ENCODE measurements around the gene FZD4.
"Not testable (repeated sequence)": the region's sequence is repeated elsewhere in the genome, so short reads cannot be mapped to it uniquely, and the experiment has no call there.

FZD4 gene

GRCh38 chr11:86955361-86956120 lies at the start of gene FZD4:
Gene FZD4, minus strand, starts transcription at chr11:86955395. Its CDS starts 310 bp downstream, at chr11:86955085.
- no peak for TF ChIP-seq CTCF (IDR thresholded peaks at IDR 0.05; ENCODE audit: low read depth, low read length, missing control alignments)
- H3K4me3 ChIP-seq (replicated peaks; ENCODE audit: low read depth, low read length) = peak within 1 kb of the TSS; percentile 62
- DNase-seq (ENCODE audit: extremely low read depth, low read depth) = peak; percentile 21

DNA sequence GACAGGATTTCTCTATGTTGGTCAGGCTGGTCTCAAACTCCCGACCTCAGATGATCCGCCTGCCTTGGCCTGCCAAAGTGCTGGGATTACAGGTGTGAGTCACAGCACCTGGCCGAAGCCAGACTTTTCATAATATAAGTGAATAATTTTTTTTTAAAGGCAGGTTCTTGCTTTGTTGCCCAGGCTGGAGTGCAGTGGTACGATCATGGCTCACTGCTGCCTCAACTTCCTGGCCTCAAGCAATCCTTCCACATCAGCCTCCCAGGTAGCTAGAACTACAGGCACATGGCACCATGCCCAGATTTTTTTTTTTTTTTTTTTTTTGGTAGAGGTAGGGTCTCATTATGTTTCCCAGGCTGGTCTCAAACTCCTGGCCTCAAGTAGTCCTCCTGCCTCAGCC lies 49.1 kb upstream of the FZD4 start:
- not testable (repeated sequence) for DNase-seq (ENCODE audit: extremely low read depth, low read depth); H3K4me3 ChIP-seq (replicated peaks; ENCODE audit: low read depth, low read length)

- no peak for TF ChIP-seq CTCF (IDR thresholded peaks at IDR 0.05; ENCODE audit: low read depth, low read length, missing control alignments)
- H3K4me3 ChIP-seq (replicated peaks; ENCODE audit: low read depth, low read length) = no peak overlapping the region
- no peak for DNase-seq (ENCODE audit: extremely low read depth, low read depth)
Measured at GRCh38 chr11:87002918-87003317, 47.7 kb upstream of the FZD4 start.

DNA sequence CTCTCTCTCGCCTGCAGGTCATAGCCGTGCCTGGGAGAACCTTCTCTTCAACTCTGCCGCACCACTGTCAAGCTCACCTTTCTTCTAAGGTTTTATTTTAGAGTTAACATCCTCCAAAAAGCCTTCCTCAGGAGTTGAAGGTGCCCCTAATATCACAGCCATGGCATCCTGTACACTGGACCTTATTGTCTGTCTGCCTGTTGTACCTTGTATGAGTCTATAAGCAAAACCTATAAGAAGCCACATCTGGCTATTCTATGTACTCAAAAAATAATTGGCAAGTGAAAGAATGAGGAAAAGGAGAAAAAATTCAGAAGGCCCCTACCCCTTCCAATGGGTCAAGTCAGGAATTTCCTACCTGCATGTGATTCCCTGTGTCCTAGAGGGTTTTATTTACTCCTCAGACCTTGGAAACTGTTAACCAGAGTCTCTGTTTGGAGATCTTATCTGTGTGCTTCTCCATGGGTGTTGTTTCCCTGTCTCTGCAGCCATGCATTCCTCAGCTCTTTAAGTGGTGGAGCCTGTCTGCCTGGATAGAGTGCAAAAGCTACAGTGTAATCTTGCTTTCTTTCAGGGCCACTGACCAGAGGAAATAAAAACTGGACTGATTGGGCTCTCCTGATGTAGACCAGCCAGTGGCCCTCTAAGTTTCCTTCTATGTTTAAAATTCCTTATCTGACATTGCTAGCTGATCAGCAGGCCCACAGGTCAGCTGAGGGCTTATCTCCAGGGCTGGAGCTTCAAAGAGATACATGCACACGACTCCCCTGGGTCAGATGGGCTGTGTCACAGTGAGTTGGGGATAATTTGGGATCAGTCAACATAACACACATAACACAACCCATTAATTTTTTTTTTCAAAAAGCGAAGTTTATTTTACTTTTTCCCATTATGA lies 44.9 kb upstream of the FZD4 start:
- DNase-seq (ENCODE audit: extremely low read depth, low read depth) = no peak
- H3K4me3 ChIP-seq (replicated peaks; ENCODE audit: low read depth, low read length) = no peak overlapping the region
- TF ChIP-seq CTCF (IDR thresholded peaks at IDR 0.05; ENCODE audit: low read depth, low read length, missing control alignments) = no peak

DNA sequence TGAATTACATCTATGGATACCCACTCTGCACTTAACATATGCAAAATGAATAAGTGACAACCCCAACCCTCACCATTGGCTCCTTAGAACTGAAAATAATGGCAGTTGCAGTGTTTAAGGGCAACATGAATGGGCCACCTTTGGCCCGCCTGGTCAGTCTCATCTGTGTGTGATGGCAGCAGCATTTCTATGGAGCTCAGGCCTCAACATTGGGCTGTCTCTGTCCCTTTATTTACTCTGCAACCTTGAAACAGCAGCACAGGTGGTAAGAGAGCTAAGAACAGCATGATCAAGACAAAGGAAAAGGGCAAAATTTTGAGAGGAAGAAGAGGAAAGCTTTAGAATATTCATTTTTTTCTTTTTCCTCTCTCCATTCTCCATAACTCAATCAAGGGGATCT lies 44.2 kb upstream of the FZD4 start:
- no peak for TF ChIP-seq CTCF (IDR thresholded peaks at IDR 0.05; ENCODE audit: low read depth, low read length, missing control alignments)
- no peak overlapping the region for H3K4me3 ChIP-seq (replicated peaks; ENCODE audit: low read depth, low read length)
- DNase-seq (ENCODE audit: extremely low read depth, low read depth) = no peak

- no peak for TF ChIP-seq CTCF (IDR thresholded peaks at IDR 0.05; ENCODE audit: low read depth, low read length, missing control alignments)
- no peak overlapping the region for H3K4me3 ChIP-seq (replicated peaks; ENCODE audit: low read depth, low read length)
- no peak for DNase-seq (ENCODE audit: extremely low read depth, low read depth)
Measured at GRCh38 chr11:86996953-86997570, 41.9 kb upstream of the FZD4 start.

DNA sequence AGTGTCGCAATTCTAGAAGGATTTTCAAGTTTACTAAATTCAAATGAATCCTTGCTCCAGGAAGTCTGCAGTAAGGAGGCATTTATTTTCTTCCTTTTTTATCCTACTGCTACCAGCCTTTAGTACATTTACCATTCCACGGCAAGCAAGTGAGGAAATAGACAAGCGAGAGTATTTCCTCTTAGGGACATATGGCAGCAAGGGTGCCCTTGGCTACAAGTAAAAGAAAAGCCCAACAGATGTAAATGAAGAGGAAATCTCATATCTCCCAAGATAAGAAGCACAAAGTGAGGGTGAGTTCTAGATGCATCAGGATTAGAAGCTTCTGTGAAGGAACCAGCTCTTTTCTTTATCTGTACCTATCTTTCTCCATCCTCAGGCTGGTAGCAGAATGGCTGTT lies 37.8 kb upstream of the FZD4 start:
- TF ChIP-seq CTCF (IDR thresholded peaks at IDR 0.05; ENCODE audit: low read depth, low read length, missing control alignments) = no peak
- no peak overlapping the region for H3K4me3 ChIP-seq (replicated peaks; ENCODE audit: low read depth, low read length)
- no peak for DNase-seq (ENCODE audit: extremely low read depth, low read depth)

- DNase-seq (ENCODE audit: extremely low read depth, low read depth); H3K4me3 ChIP-seq (replicated peaks; ENCODE audit: low read depth, low read length): not testable (repeated sequence)
Measured at GRCh38 chr11:86992340-86992739, 37.1 kb upstream of the FZD4 start.
